ENCODE results near the gene ATP9A.

ATP9A gene

GRCh38 chr20:51566594-51566993 lies 201.6 kb downstream of the ATP9A start:
- no peak for DNase-seq

GRCh38 chr20:51565298-51566144 lies 202.7 kb downstream of the ATP9A start:
- no peak for DNase-seq

GRCh38 chr20:51563486-51564332 lies 204.5 kb downstream of the ATP9A start:
- DNase-seq = no peak

GRCh38 chr20:51563174-51563485 lies 205.1 kb downstream of the ATP9A start:
- DNase-seq = no peak

GRCh38 chr20:51562332-51563173 lies 205.6 kb downstream of the ATP9A start:
- DNase-seq = no peak

GRCh38 chr20:51562027-51562331 lies 206.2 kb downstream of the ATP9A start:
- no peak for DNase-seq

GRCh38 chr20:51560550-51561307 lies 207.5 kb downstream of the ATP9A start:
- no peak for DNase-seq

GRCh38 chr20:51560042-51560441 lies 208.1 kb downstream of the ATP9A start:
- no peak for DNase-seq

- no peak for DNase-seq
Measured at GRCh38 chr20:51554538-51555165, 213.5 kb downstream of the ATP9A start.

GRCh38 chr20:51553897-51554486 lies 214.2 kb downstream of the ATP9A start:
- DNase-seq = no peak

GRCh38 chr20:51551186-51551585 lies 217.0 kb downstream of the ATP9A start:
- no peak for DNase-seq

- no peak for DNase-seq
Measured at GRCh38 chr20:51549474-51549873, 218.7 kb downstream of the ATP9A start.

- DNase-seq = no peak
Measured at GRCh38 chr20:51547951-51548350, 220.2 kb downstream of the ATP9A start.
